Measurements from ENCODE around the gene ZNF175. TPM values are rescaled to one million over a fixed set of nuclear protein-coding genes. Genes with fewer than 3 reads are reported as not detected.

The ZNF175 gene
- total RNA-seq, 2 donors from 2014 or later = 4.3 to 9.0 TPM

DNA sequence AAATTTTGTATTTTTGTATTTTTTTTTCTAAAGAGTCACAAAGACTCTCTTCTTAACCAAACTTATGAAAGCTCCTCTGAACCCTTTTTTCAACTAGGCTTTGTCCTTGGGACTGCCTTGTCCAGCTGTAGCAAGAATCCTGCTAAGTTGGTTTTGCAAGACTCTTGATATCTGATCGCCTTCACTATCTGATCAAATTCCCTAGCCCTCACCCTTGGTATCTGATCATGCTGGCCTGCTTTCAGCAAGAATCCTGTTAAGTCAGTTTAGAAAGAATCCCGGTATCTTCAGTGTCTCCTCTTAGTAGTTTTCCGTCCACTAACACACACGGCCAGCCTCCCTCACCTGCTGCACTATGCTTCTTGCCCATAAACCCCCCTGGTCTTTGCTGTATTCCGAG, 61.0 kb downstream of the ZNF175 start:
- Histone ChIP-seq H3K9me3 (no peaks in the 10 kb centered on the region), H3K27me3 (replicated peaks; ENCODE audit: insufficient read depth) (no peaks in the 10 kb centered on the region), H3K4me3 (no peak overlapping the region), H3K36me3 (no peaks in the 10 kb centered on the region), H3K4me1 (replicated peaks) (no peaks in the 10 kb centered on the region), H3K27ac (no peak overlapping the region)
- no peak for DNase-seq (ENCODE audit: low spot score)
- WGBS = 23% methylated on average over 5 of the region's 5 CpGs
- intact Hi-C loops (cut with DNase I) = no loop called here
- TF ChIP-seq, protein P1, sequence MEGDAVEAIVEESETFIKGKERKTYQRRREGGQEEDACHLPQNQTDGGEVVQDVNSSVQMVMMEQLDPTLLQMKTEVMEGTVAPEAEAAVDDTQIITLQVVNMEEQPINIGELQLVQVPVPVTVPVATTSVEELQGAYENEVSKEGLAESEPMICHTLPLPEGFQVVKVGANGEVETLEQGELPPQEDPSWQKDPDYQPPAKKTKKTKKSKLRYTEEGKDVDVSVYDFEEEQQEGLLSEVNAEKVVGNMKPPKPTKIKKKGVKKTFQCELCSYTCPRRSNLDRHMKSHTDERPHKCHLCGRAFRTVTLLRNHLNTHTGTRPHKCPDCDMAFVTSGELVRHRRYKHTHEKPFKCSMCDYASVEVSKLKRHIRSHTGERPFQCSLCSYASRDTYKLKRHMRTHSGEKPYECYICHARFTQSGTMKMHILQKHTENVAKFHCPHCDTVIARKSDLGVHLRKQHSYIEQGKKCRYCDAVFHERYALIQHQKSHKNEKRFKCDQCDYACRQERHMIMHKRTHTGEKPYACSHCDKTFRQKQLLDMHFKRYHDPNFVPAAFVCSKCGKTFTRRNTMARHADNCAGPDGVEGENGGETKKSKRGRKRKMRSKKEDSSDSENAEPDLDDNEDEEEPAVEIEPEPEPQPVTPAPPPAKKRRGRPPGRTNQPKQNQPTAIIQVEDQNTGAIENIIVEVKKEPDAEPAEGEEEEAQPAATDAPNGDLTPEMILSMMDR (IDR thresholded peaks at IDR 0.05) = no peak
- TF ChIP-seq POLR2AphosphoS5 (IDR thresholded peaks at IDR 0.05) (no peak), POLR2A (IDR thresholded peaks at IDR 0.05) (no peak)

DNA sequence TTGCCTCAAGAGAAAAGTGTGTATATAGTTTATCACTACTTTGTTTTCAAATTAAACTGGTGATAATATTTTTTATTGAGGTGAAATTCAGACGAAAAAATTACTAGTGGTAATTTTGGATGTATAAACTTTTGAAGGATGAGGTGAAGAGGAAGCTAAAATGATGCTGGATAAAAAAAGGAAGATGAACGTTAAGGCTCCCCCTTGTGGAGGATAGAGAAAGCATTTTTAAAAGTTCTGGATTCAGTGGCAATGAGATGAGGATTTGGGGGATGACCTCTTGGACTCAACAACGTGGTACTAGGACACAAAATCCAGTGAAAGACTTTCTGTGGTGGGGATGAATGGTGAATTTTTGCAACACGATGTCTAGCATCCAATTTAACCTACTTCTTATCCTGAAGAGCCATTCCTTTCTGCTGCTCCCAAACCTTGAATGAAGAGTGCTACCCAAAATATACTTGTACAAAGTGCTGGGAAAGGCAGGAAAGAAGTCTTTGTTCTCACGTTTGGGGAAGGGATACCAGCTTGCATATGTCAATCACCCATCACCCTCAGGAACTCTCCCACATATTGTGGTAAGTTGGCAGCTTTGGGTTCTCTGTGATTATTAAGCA, 66.4 kb downstream of the ZNF175 start:
- H3K27ac ChIP-seq = no peak overlapping the region
- H3K27me3 ChIP-seq (replicated peaks; ENCODE audit: insufficient read depth) = no peaks in the 10 kb centered on the region
- WGBS = 12% methylated on average over 5 of the region's 5 CpGs
- intact Hi-C loops (cut with DNase I) = no loop called here
- no peaks in the 10 kb centered on the region for H3K9me3 ChIP-seq
- no peak for DNase-seq (ENCODE audit: low spot score)
- H3K4me3 ChIP-seq = no peak overlapping the region
- H3K36me3 ChIP-seq = no peaks in the 10 kb centered on the region
- H3K4me1 ChIP-seq (replicated peaks) = no peaks in the 10 kb centered on the region
- TF ChIP-seq, protein P1 (IDR thresholded peaks at IDR 0.05) = peak in 1 of 4 experiments; percentile 33
- TF ChIP-seq POLR2A (IDR thresholded peaks at IDR 0.05) (no peak), POLR2AphosphoS5 (IDR thresholded peaks at IDR 0.05) (no peak)

DNA sequence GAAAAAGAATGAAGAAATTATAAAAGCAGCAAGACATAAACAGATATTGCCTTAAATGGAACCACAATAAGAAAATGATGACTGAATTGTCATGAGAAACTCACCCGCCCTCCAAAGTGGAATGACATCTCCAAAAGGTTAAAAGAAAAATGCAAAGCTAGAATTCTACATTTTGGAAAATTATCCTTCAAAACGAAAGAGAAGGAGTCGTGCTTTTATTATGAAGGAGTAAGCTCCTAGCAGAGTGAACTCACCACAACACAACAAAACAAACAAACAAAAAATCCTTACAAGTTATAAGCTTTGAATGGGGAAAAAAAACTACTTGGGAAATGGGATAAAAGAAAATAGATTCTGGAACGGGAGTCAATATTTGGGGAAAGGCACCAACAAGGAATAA, 68.8 kb downstream of the ZNF175 start:
- DNase-seq (ENCODE audit: low spot score) = no peak
- Histone ChIP-seq H3K9me3 (no peaks in the 10 kb centered on the region), H3K27me3 (replicated peaks; ENCODE audit: insufficient read depth) (no peaks in the 10 kb centered on the region), H3K36me3 (no peaks in the 10 kb centered on the region), H3K4me1 (replicated peaks) (no peaks in the 10 kb centered on the region), H3K4me3 (no peak overlapping the region), H3K27ac (no peak overlapping the region)
- intact Hi-C loops (cut with DNase I) = no loop called here
- TF ChIP-seq POLR2A (IDR thresholded peaks at IDR 0.05) = no peak
- no peak for TF ChIP-seq POLR2AphosphoS5 (IDR thresholded peaks at IDR 0.05)
- TF ChIP-seq, protein P1 (IDR thresholded peaks at IDR 0.05) = no peak
- WGBS = 70% methylated on average over 4 of the region's 4 CpGs

DNA sequence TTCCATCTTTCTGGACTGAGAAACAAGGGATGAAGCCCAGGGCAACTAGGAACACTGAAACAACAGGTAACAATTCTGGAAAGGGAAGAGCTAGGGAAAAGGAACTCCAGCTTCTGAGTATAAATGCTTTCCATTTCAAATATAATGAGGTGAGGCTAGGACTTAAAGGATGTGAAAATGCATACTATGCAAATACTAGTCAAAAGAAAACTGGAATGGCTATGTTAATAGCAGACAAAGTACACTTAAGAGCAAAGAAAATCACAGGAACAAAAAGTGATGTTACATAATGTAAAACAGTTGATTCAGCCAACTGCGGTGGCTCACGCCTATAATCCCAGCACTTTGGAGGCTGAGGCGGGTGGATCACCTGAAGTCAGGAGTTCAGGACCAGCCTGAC, 69.3 kb downstream of the ZNF175 start:
- 87% methylated on average over 3 of the region's 3 CpGs for WGBS
- TF ChIP-seq, protein P1 (IDR thresholded peaks at IDR 0.05) = no peak
- no peak for TF ChIP-seq POLR2A (IDR thresholded peaks at IDR 0.05)
- TF ChIP-seq POLR2AphosphoS5 (IDR thresholded peaks at IDR 0.05) = no peak
- intact Hi-C loops (cut with DNase I) = no loop called here
- H3K36me3 ChIP-seq = no peaks in the 10 kb centered on the region
- no peak overlapping the region for H3K4me3 ChIP-seq
- no peaks in the 10 kb centered on the region for H3K9me3 ChIP-seq
- H3K27me3 ChIP-seq (replicated peaks; ENCODE audit: insufficient read depth) = no peaks in the 10 kb centered on the region
- H3K27ac ChIP-seq = no peak overlapping the region
- no peak for DNase-seq (ENCODE audit: low spot score)
- no peaks in the 10 kb centered on the region for H3K4me1 ChIP-seq (replicated peaks)

DNA sequence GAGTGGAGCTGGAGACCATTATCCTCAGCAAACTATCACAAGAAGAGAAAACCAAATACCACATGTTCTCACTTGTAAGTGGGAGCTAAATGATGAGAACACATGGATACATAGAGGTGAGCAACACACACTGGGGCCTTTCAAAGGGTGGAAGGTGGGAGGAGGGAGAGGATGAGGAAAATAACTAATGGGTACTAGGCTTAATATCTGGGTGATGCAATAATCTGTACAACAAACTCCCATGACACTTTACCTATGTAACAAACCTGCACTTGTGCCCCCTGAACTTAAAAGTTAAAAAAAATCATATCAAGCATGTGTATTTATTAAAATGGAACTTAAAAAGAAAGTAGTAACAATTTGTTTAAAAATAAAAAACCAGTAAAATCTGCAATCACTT, 70.6 kb downstream of the ZNF175 start:
- TF ChIP-seq POLR2AphosphoS5 (IDR thresholded peaks at IDR 0.05) (no peak), POLR2A (IDR thresholded peaks at IDR 0.05) (no peak)
- TF ChIP-seq, protein P1 (IDR thresholded peaks at IDR 0.05) = no peak
- no peak for DNase-seq (ENCODE audit: low spot score)
- intact Hi-C loops (cut with DNase I) = no loop called here
- Histone ChIP-seq H3K27me3 (replicated peaks; ENCODE audit: insufficient read depth) (no peaks in the 10 kb centered on the region), H3K4me3 (no peak overlapping the region), H3K4me1 (replicated peaks) (no peaks in the 10 kb centered on the region), H3K27ac (no peak overlapping the region), H3K9me3 (no peaks in the 10 kb centered on the region), H3K36me3 (no peaks in the 10 kb centered on the region)

Measured in prostate gland (tissue), 2 donors.